Glutamatergic neuron (in vitro differentiated cells): ENCODE data around the gene WDR70. TPM values are rescaled to one million over a fixed set of nuclear protein-coding genes. Genes with fewer than 3 reads are reported as not detected.

Experiments used
- DNase-seq: peaks from one replicate; pipeline ENCODE4 v3.0.0; 2022
- H3K27ac Mint-ChIP-seq: one replicate; pipeline ENCODE4 v1.8.0; 2020; ENCODE audit warnings: mild to moderate bottlenecking, mixed read lengths, inconsistent platforms; ENCODE audit not compliant: unreplicated experiment
- H3K27me3 Mint-ChIP-seq: one replicate; pipeline ENCODE4 v1.8.0; 2020; ENCODE audit warnings: mild to moderate bottlenecking, moderate library complexity, mixed read lengths, inconsistent platforms; ENCODE audit not compliant: unreplicated experiment
- H3K36me3 Mint-ChIP-seq: one replicate; pipeline ENCODE4 v1.8.0; 2020; ENCODE audit warnings: mild to moderate bottlenecking, mixed read lengths, inconsistent platforms; ENCODE audit not compliant: unreplicated experiment
- H3K4me1 Mint-ChIP-seq: one replicate; pipeline ENCODE4 v1.8.0; 2020; ENCODE audit warnings: mild to moderate bottlenecking, low read depth, mixed read lengths, inconsistent platforms; ENCODE audit not compliant: unreplicated experiment
- H3K4me3 Mint-ChIP-seq: one replicate; pipeline ENCODE4 v1.8.0; 2020; ENCODE audit warnings: mild to moderate bottlenecking, mixed read lengths, inconsistent platforms; ENCODE audit not compliant: unreplicated experiment
- H3K9me3 Mint-ChIP-seq: one replicate; pipeline ENCODE4 v1.8.0; 2020; ENCODE audit warnings: mild to moderate bottlenecking, moderate library complexity, mixed read lengths, inconsistent platforms; ENCODE audit not compliant: unreplicated experiment
- CTCF ChIP-seq: fragments of 200-600 bp; sonication (generic); IDR thresholded peaks from one replicate; pipeline ENCODE4 v1.5.0; 2021; ENCODE audit not compliant: partially characterized antibody, unreplicated experiment
- total RNA-seq: library from RNA; stranded (reverse); fragmentation: NEBNext Ultra II Directional; extraction: Animal tissue kit (Norgen Biotek cat#: 25700); gene quantifications from one replicate; pipeline ENCODE4 v1.2.1, GENCODE V29; 2021; ENCODE audit not compliant: unreplicated experiment

The WDR70 gene
- total RNA-seq, 1 donor from 2014 or later = 38.1 TPM

- Mint-ChIP-seq H3K36me3 (no peaks in the 10 kb centered on the region), H3K27me3 (no peaks in the 10 kb centered on the region), H3K9me3 (no peaks in the 10 kb centered on the region), H3K27ac (no peak overlapping the region), H3K4me3 (no peak overlapping the region), H3K4me1 (peaks cover 3% of the 10 kb centered on the region)
- no peak for DNase-seq
- no peak for TF ChIP-seq CTCF
Measured at GRCh38 chr5:37701868-37702267, 322.8 kb downstream of the WDR70 start.

- H3K4me1 Mint-ChIP-seq = peaks cover 3% of the 10 kb centered on the region
- no peaks in the 10 kb centered on the region for H3K36me3 Mint-ChIP-seq
- DNase-seq = no peak
- H3K9me3 Mint-ChIP-seq = no peaks in the 10 kb centered on the region
- H3K27ac Mint-ChIP-seq = no peak overlapping the region
- no peaks in the 10 kb centered on the region for H3K27me3 Mint-ChIP-seq
- TF ChIP-seq CTCF = no peak
- H3K4me3 Mint-ChIP-seq = no peak overlapping the region
Measured at GRCh38 chr5:37703841-37704241, 324.7 kb downstream of the WDR70 start.

- no peak for TF ChIP-seq CTCF
- Mint-ChIP-seq H3K4me1 (peaks cover 3% of the 10 kb centered on the region), H3K36me3 (no peaks in the 10 kb centered on the region), H3K27me3 (no peaks in the 10 kb centered on the region), H3K4me3 (no peak overlapping the region), H3K27ac (no peak overlapping the region), H3K9me3 (no peaks in the 10 kb centered on the region)
- DNase-seq = no peak
Measured at GRCh38 chr5:37704406-37704805, 325.3 kb downstream of the WDR70 start.

GRCh38 chr5:37709020-37709419 lies 329.9 kb downstream of the WDR70 start:
- no peaks in the 10 kb centered on the region for H3K27me3 Mint-ChIP-seq
- no peak for TF ChIP-seq CTCF
- DNase-seq = no peak
- no peaks in the 10 kb centered on the region for H3K9me3 Mint-ChIP-seq
- H3K4me1 Mint-ChIP-seq = no peaks in the 10 kb centered on the region
- H3K4me3 Mint-ChIP-seq = no peak overlapping the region
- no peaks in the 10 kb centered on the region for H3K36me3 Mint-ChIP-seq
- no peak overlapping the region for H3K27ac Mint-ChIP-seq

GRCh38 chr5:37710965-37711364 lies 331.8 kb downstream of the WDR70 start:
- Mint-ChIP-seq H3K27ac (no peak overlapping the region), H3K27me3 (no peaks in the 10 kb centered on the region), H3K36me3 (no peaks in the 10 kb centered on the region), H3K4me1 (no peaks in the 10 kb centered on the region), H3K9me3 (no peaks in the 10 kb centered on the region), H3K4me3 (no peak overlapping the region)
- no peak for TF ChIP-seq CTCF
- DNase-seq = no peak
